K562 (cell line): Measurements from ENCODE around the gene CRTC3. TPM values are rescaled to one million over a fixed set of nuclear protein-coding genes. Genes with fewer than 3 reads are reported as not detected.
A peak's percentile ranks its signal among the peaks of the same experiment; 100 is the strongest.

Experiments
- ATAC-seq: fragments of 200-7000 bp; cut with Tn5 transposase; 3 replicates; pipeline ENCODE4 v1.9.1; 2020; ENCODE audit warnings: moderate library complexity
- BruUV-seq: library from RNA; stranded (reverse); fragments of 400-500 nt; replicated peaks from 2 replicates; lab custom pipeline; 2021; lab: Mats Ljungman, UMichigan
- CTCF ChIA-PET: fragments of 300-600 bp; formaldehyde crosslinking; extraction: SDS; loops from one replicate; lab custom pipeline; 2021; ENCODE audit warnings: low intra/inter-chr PET ratio; lab: Yijun Ruan, JAX
- POLR2A ChIA-PET: fragments of 300-600, 350-650 bp; sonication (Branson Sonifier 250); formaldehyde crosslinking; extraction: SDS; loops from one replicate; lab custom pipeline; 2021; ENCODE audit warnings: antibody characterized with exemption, inconsistent platforms; lab: Yijun Ruan, JAX
- DNase-seq, 4 experiments: peaks; one replicate each; pipeline versions ENCODE4 v3.0.0 to v3.0.0-alpha.2; 2011 to 2018; ENCODE audit warnings: low spot score in 3 of 4, mixed read lengths in 3 of 4; ENCODE audit errors: extremely low read depth in 1 of 4
- FAIRE-seq: peaks from 2 replicates; lab custom pipeline; 2011; peaks lifted over from hg19 to GRCh38; lab: Jason Lieb, UNC
- H2AFZ ChIP-seq: 2 replicates; pipeline ENCODE4 v1.6.0; 2011; ENCODE audit warnings: low read depth, low read length, control low read depth, inconsistent platforms
- H3K27ac ChIP-seq: fragments of 200-600 bp; 3 replicates; pipeline ENCODE4 v1.8.0; 2011; ENCODE audit warnings: low read depth, mild to moderate bottlenecking, control low read depth, inconsistent platforms, low read length, moderate library complexity, mixed read lengths; ENCODE audit errors: extremely low read depth
- H3K27me3 ChIP-seq, 2 experiments: fragments of 300-600 bp in 1 of 2; 2 replicates in 1 of 2; 3 replicates in 1 of 2; pipeline versions ENCODE4 v1.6.0 to v1.8.0; 2011; ENCODE audit warnings: inconsistent platforms in 2 of 2, low read length in 2 of 2, mild to moderate bottlenecking in 1 of 2, mixed read lengths in 1 of 2, moderate library complexity in 1 of 2; ENCODE audit not compliant: control insufficient read depth in 2 of 2, insufficient read depth in 2 of 2
- H3K36me3 ChIP-seq: fragments of 300-600 bp; 3 replicates; pipeline ENCODE4 v1.8.0; 2011; ENCODE audit warnings: mild to moderate bottlenecking, low read length, inconsistent platforms; ENCODE audit not compliant: control insufficient read depth, insufficient read depth
- H3K4me1 ChIP-seq, 2 experiments: fragments of 200-600 bp in 1 of 2; replicated peaks in 1 of 2; 2 replicates in 1 of 2; 3 replicates in 1 of 2; pipeline versions ENCODE4 v1.5.1 to v1.8.0; 2011; ENCODE audit warnings: inconsistent platforms in 2 of 2, low read length in 2 of 2, mild to moderate bottlenecking in 1 of 2, mixed read lengths in 1 of 2, moderate library complexity in 1 of 2; ENCODE audit not compliant: control insufficient read depth in 2 of 2, insufficient read depth in 2 of 2
- H3K4me2 ChIP-seq: 2 replicates; pipeline ENCODE4 v1.6.1; 2011; ENCODE audit warnings: low read length, control low read depth, inconsistent platforms, mixed read lengths; ENCODE audit not compliant: insufficient read depth
- H3K4me3 ChIP-seq: fragments of 200-600 bp; sonication (generic), shearing (Covaris generic); 2 replicates; pipeline ENCODE4 v1.5.1; 2016; ENCODE audit warnings: control low read depth, inconsistent platforms
- H3K79me2 ChIP-seq: fragments of 200-600 bp; 3 replicates; pipeline ENCODE4 v1.8.0; 2011; ENCODE audit warnings: low read length, inconsistent platforms; ENCODE audit not compliant: control insufficient read depth, insufficient read depth
- H3K9ac ChIP-seq, 2 experiments: 2 replicates each; pipeline versions ENCODE4 v1.6.0 to v1.6.1; 2011; ENCODE audit warnings: low read depth in 2 of 2, low read length in 2 of 2, control low read depth in 1 of 2, inconsistent platforms in 1 of 2, mild to moderate bottlenecking in 1 of 2, mixed read lengths in 1 of 2; ENCODE audit not compliant: insufficient read depth in 1 of 2
- H3K9me1 ChIP-seq: one replicate; pipeline ENCODE4 v1.6.0; 2011; ENCODE audit warnings: inconsistent platforms, mild to moderate bottlenecking, low read length, moderate library complexity; ENCODE audit not compliant: control insufficient read depth, insufficient read depth
- H3K9me3 ChIP-seq: replicated peaks from 2 replicates; pipeline ENCODE4 v1.5.1; 2011; ENCODE audit warnings: low read depth, low read length, inconsistent platforms; ENCODE audit not compliant: control insufficient read depth, insufficient read depth
- H4K20me1 ChIP-seq: replicated peaks from 2 replicates; pipeline ENCODE4 v1.6.1; 2011; ENCODE audit warnings: low read length, inconsistent platforms, mixed read lengths; ENCODE audit not compliant: control insufficient read depth, insufficient read depth
- C11orf30 ChIP-seq: fragments of 450-650 bp; IDR thresholded peaks from 2 replicates; pipeline ENCODE4 v1.6.1; 2016; ENCODE audit warnings: low read depth, mild to moderate bottlenecking
- ELF1 ChIP-seq: fragments of 200-800 bp; sonication (Bioruptor generic); IDR thresholded peaks from 2 replicates; pipeline ENCODE4 v1.6.1; 2016; ENCODE audit warnings: missing genetic modification characterization, missing compliant biosample characterization
- NR3C1 ChIP-seq: sonication (generic); formaldehyde crosslinking; IDR thresholded peaks from 2 replicates; pipeline ENCODE4 v1.8.1; 2022; ENCODE audit warnings: missing genetic modification reagents
- NRF1 ChIP-seq, 2 experiments: fragments of 450-650 bp; IDR thresholded peaks in 1 of 2; conservative IDR thresholded peaks in 1 of 2; 2 replicates each; pipeline ENCODE4 v1.6.1; 2014; ENCODE audit warnings: mild to moderate bottlenecking in 2 of 2
- PRPF4 ChIP-seq: fragments of 200-400 bp; formaldehyde crosslinking; IDR thresholded peaks from one replicate; pipeline ENCODE4 v1.6.1; 2017; ENCODE audit warnings: low read length, low read depth, mild to moderate bottlenecking; ENCODE audit not compliant: insufficient read depth, poor library complexity, severe bottlenecking
- ZBTB7A ChIP-seq: IDR thresholded peaks from 2 replicates; pipeline ENCODE4 v1.6.1; 2011; ENCODE audit warnings: low read depth, mild to moderate bottlenecking, low read length, moderate library complexity, borderline replicate concordance; ENCODE audit not compliant: control insufficient read depth
- ZBTB8A ChIP-seq: fragments of 450-650 bp; IDR thresholded peaks from 2 replicates; pipeline ENCODE4 v1.6.1; 2018; ENCODE audit warnings: mild to moderate bottlenecking, moderate library complexity; ENCODE audit not compliant: partially characterized antibody
- ZNF316 ChIP-seq: fragments of 450-650 bp; IDR thresholded peaks from 2 replicates; pipeline ENCODE4 v1.6.1; 2016
- WGBS: fragments of 100-300 bp; shearing (Covaris generic); methylation state at CpG from one replicate; pipeline ENCODE4 v1.1.6; 2016; ENCODE audit warnings: low coverage, mixed read lengths; ENCODE audit not compliant: insufficient coverage; ENCODE audit errors: missing lambda C conversion rate; 5-methylcytosine and 5-hydroxymethylcytosine counted together
- in situ Hi-C: fragments of 300-500 bp; cut with MboI; formaldehyde crosslinking; loops from 4 replicates; pipeline ENCODE4 v1.15.0; 2018; ENCODE audit warnings: inconsistent platforms, mixed read lengths
- intact Hi-C: fragments of 100-400 bp; cut with micrococcal nuclease; formaldehyde crosslinking; loops from 2 replicates; pipeline ENCODE4 v1.14.2; 2022
- polyA plus RNA-seq, 8 experiments: library from polyadenylated mRNA; depleted of rRNA in 4 of 8; stranded (reverse) in 5 of 8; unstranded in 3 of 8; fragments of >200 nt; fragmentation: Nextera tagmentation in 2 of 8; fragmentation: Illumina TruSeq in 1 of 8; extraction: Ambion mirVana in 2 of 8; extraction: Trizol in 1 of 8; gene quantifications; 2 replicates each; pipeline versions ENCODE4 v1.2.1 to v1.2.3, GENCODE V29; 2011 to 2014; ENCODE audit warnings: inconsistent platforms in 1 of 8, missing spikeins in 1 of 8
- total RNA-seq, 7 experiments: library from RNA; depleted of rRNA in 6 of 7; stranded (reverse); fragments of >200 nt in 6 of 7; fragmentation: Illumina TruSeq in 2 of 7; extraction: Trizol in 2 of 7; gene quantifications; 2 replicates each; pipeline versions ENCODE4 v1.2.1 to v1.2.3, GENCODE V29; 2011 to 2021; ENCODE audit warnings: low replicate concordance in 1 of 7

Gene CRTC3
- total and polyA plus RNA-seq, 9 of the 15 experiments (the other 6 are each of a cell fraction or from before 2014, with no cell fraction given) = 1.2 to 19.0 (median 11.6) TPM

GRCh38 chr15:90595763-90596155 lies 66.0 kb downstream of the CRTC3 start:
- no peaks in the 10 kb centered on the region; the same call in 2 of the 3 replicates for H3K79me2 ChIP-seq
- peak overlapping the region in 1 of 2 experiments; percentile 76; a peak in 1 of 4 replicates for H3K9ac ChIP-seq
- peaks cover 25 to 41% of the 10 kb centered on the region in 2 experiments for H3K4me1 ChIP-seq
- no peak for ATAC-seq
- FAIRE-seq = no peak
- no peaks in the 10 kb centered on the region for H4K20me1 ChIP-seq
- ChIA-PET POLR2A (interaction anchor here (0.6 kb wide), 1 partner anchor 22 kb away, joined by 3 read pairs; no protein-coding TSS in a partner anchor), CTCF (no interaction called here)
- no peaks in the 10 kb centered on the region for H3K27me3 ChIP-seq
- in situ Hi-C loops = no loop called here
- intact Hi-C loops = loop anchor here (2.0 to 5.0 kb wide), 3 partner anchors 63 to 273 kb away; no protein-coding TSS in a partner anchor
- H3K27ac ChIP-seq = no peak overlapping the region
- H3K9me3 ChIP-seq = no peaks in the 10 kb centered on the region
- H3K36me3 ChIP-seq = peaks cover 12% of the 10 kb centered on the region; the same call in 2 of the 3 replicates
- no peak overlapping the region for H3K4me3 ChIP-seq
- H3K9me1 ChIP-seq = no peaks in the 10 kb centered on the region
- no peak overlapping the region for H3K4me2 ChIP-seq
- no peak for TF ChIP-seq NRF1 (conservative IDR thresholded peaks at IDR 0.05 in 1 of 2, IDR thresholded peaks at IDR 0.05 in 1 of 2)
- no peak for TF ChIP-seq PRPF4
- TF ChIP-seq ZBTB8A = no peak
- 0 out of 2 replicates have a peak, but pooled peaks have one; percentile 32 for TF ChIP-seq ZNF316
- TF ChIP-seq ELF1 (tag) = no peak
- peak; percentile 12; the same call in 1 of the 2 replicates for TF ChIP-seq C11orf30
- TF ChIP-seq ZBTB7A = no peak
- no peak for TF ChIP-seq NR3C1 (CRISPR knock-in tag)
- WGBS = 71% methylated on average over 7 of the region's 7 CpGs
- BruUV-seq = no TSS peak
- no peak for DNase-seq
- no peak overlapping the region for H2AFZ ChIP-seq
